ENCODE measurements around the gene NEDD4L.
A peak's percentile ranks its signal among the peaks of the same experiment; 100 is the strongest.

Gene NEDD4L

GRCh38 chr18:58217052-58217451, 173.0 kb downstream of the NEDD4L start:
- no peak for DNase-seq

- DNase-seq: no peak
Measured at GRCh38 chr18:58218117-58218516, 174.1 kb downstream of the NEDD4L start.

- no peak for DNase-seq
Measured at GRCh38 chr18:58221060-58221725, 177.2 kb downstream of the NEDD4L start.

- DNase-seq: no peak
Measured at GRCh38 chr18:58222432-58223125, 178.6 kb downstream of the NEDD4L start.

DNA sequence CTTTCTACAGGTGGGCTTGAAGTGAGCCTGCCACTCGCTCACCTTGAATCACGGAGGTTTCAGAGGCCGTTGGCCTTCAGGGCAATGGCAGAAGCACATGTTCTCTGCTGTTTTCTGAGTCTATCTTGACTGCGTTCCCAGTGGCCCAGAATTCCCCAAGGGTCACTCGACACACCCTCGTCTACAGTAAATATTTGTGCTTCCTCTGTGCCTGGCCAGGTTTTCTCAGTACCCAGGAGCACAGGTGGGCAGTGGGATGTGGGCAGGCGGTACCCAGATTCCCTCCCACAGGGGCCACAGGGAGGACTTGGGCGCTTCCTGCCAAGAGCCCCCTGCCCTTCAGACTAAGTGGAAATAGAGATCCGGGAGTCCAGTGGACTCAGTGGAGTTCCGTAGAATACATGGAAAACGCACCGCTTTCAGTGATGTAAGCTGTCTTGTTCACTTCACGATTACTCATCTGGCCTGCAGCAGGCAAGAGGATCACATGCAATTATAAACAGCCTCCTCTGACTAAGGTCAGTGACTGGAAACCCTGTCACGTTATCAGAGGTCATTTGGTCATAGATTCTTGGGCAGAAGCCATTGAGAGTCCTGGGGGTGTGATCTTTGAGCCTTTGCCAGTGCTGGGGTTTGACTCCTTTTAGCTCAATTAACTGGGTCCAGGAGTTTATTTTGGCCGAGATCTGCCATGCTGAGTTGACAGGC, 179.8 kb downstream of the NEDD4L start:
- DNase-seq: peak; percentile 6 to 17

DNA sequence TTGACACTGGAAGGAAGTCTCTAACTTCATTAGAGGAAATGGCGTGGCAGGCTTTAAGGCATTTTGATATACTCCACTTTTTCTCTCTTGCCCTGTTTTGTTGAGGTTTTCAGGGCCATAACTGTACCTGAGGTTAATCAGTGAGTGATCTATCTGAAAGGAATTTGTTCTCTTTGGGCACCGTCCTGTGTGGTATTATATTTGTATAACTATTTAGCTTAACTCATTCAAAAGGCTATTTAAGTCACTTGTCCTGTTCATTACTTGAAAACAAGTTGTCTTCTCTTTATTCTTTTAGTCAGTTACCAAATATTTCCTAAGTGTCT, 180.4 kb downstream of the NEDD4L start:
- no peak for DNase-seq

DNA sequence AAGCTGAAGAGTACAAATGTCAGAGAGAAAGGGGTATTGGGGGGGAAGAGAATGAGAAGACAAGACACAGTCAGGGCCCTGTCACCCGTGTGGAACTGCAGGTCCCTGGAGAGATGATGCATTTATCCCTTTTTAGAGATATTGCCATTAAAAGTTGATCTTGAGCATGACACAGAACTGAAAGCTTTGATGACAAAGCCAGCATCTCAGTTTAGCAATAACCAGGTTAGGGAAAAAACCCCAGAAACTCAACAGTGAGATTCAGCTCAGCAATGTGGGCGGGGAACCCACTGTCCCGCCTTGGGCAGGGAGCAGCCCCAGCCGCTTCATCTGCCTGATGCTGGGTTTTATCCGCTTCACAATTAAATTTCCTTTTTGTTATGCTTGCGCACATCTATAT, 181.1 kb downstream of the NEDD4L start:
- no peak for DNase-seq

- DNase-seq: no peak
Measured at GRCh38 chr18:58226429-58226828, 182.4 kb downstream of the NEDD4L start.

- no peak for DNase-seq
Measured at GRCh38 chr18:58227361-58227930, 183.4 kb downstream of the NEDD4L start.

DNA sequence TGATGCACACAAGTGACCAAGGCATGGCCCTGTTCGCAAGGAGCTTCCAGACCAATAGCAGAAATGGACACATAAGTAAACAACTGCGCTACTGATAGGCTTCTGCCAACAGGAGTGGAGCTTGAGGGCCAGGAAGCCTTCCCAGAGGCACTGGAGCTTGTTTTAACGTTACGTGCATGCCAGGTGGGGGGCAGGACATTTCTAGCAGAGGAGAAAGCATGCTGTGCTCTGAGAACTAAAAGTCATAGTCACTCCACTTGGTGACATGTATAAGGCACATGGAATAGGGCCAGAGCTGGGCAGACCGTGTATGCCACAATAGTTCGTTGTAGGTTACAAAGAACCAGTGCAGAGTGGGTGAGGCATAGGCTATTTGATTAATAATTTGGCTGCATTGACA, 184.2 kb downstream of the NEDD4L start:
- no peak for DNase-seq

DNA sequence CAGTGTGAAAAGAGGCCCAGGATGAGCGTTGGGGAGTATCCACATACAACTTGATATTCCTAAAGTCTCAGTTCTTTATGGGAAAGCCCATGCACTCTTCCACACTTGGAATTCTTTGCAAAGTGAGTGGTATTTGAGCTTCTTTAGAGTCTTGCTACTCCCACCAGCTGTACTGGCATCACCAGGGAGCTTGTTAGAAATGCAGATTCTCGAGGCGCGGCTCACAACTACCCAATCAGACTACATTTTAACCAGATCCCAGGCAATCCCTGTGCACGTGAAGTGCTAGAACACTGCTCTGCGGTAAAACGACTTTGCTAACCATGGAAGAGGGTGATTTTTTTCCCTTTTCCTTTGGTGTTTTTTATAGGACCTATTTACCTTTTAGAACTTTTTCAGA, 184.7 kb downstream of the NEDD4L start:
- DNase-seq: no peak

GRCh38 chr18:58229162-58229561, 185.1 kb downstream of the NEDD4L start:
- no peak for DNase-seq

GRCh38 chr18:58230438-58231179, 186.6 kb downstream of the NEDD4L start:
- DNase-seq: no peak

DNA sequence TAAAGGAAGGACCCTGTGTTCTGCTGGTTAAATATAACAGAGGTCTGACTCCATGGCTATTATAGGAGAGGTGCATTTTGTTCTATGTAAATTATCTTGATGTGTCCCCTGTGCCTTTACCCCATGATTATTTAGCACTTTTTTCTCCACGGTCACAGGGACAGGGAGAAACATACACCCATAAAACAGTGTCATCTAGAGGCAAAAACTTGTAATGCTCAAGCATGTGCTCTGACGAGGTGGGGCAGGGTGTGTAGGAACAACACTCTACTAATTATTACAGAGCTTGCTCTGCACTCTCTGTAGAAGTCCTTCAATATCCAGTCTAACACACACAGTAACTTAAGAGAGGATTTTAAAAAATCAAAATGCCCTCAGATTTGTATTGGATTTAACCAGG, 187.9 kb downstream of the NEDD4L start:
- no peak for DNase-seq

- no peak for DNase-seq
Measured at GRCh38 chr18:58232668-58233067, 188.6 kb downstream of the NEDD4L start.

DNA sequence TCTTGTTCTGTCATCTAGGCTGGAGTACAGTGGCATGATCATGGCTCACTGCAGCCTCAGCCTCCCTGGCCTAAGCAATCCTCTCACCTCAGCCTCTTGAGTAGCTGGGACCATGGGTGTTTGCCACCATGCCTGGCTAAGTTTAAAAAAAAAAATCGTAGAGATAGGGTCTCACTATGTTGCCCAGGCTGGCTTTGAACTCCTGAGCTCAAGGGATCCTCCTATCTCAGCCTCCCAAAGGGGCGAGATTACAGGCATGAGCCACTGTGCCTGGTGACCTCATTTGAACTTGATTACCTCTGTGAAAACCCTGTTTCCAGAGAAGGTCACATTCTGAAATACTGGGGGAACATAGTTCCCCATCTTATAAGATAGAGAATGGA, 190.3 kb downstream of the NEDD4L start:
- no peak for DNase-seq

- no peak for DNase-seq
Measured at GRCh38 chr18:58235001-58235436, 191.0 kb downstream of the NEDD4L start.

GRCh38 chr18:58239879-58240278, 195.9 kb downstream of the NEDD4L start:
- no peak for DNase-seq

- DNase-seq: no peak
Measured at GRCh38 chr18:58241026-58241679, 197.1 kb downstream of the NEDD4L start.

DNA sequence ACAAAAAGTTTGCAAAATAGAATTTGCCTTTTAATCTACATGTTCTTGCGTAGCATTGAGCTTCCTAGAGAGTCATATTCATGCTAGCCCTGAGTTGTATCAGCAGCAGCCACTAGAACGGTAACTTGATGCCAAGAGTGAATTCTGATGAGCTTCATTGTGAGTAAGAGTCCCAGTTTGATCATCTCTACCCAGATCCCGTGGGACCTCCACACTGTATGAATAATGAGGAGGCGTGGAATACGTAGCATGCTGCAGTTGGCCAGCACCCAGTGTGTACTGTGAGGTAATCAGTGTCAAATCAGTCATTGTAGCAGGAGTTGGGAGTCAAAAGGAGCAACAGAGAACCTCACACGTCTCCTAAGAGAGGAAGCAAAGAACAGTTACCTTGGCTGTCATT, 197.9 kb downstream of the NEDD4L start:
- DNase-seq: no peak

DNA sequence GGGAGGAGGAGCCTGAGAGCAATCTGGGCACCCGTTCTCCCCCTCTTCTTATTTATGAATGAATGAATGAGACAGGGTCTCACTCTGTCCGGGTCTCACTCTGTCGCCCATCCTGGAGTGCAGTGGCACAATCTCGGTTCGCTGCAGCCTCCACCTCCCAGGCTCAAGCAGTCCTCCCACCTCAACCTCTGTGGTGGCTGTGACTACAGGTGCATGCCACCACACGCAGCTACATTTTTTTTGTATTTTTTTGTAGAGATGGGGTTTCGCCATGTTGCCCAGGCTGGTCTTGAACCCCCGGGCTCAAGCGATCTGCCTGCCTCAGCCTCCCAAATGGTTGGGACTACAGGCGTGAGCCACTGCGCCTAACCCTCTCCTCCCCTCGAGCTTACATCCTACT, 198.4 kb downstream of the NEDD4L start:
- DNase-seq: no peak

- DNase-seq: no peak
Measured at GRCh38 chr18:58242968-58243367, 198.9 kb downstream of the NEDD4L start.

DNA sequence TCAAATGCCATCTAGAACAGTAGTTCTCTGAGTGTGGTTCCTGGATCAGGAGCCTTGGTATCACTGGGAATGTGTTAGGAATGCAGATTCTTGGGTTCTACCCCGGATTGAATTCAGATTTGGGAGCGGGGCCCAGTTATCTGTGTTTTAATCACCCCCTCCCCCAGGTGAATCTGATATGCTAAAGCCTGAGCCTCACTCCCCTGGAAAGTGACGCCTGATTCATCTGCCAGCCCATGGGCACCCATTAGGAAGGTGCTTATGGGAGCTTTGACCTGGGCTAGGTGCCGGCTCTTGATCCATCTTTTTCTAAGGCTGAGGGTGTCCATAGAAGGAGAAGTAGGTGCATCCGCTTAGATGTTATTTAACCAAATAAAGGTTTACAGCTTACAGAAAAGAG, 199.4 kb downstream of the NEDD4L start:
- no peak for DNase-seq
